SW 1271 (cell line): Measurements from ENCODE around the gene CCDC39.
"Not testable (repeated sequence)": the region's sequence is repeated elsewhere in the genome, so short reads cannot be mapped to it uniquely, and the experiment has no call there.

ENCODE experiments used
- DNase-seq, 2 experiments: peaks; one replicate each; lab custom pipeline; 2025; lab: John Stamatoyannopoulos, UW

Gene CCDC39

GRCh38 chr3:180619723-180620122 is 59.6 kb downstream of the CCDC39 start:
- DNase-seq = no peak

- not testable (repeated sequence) for DNase-seq
Measured at GRCh38 chr3:180618563-180618962, 60.7 kb downstream of the CCDC39 start.

GRCh38 chr3:180617049-180617448 is 62.2 kb downstream of the CCDC39 start:
- peak in 1 of 2 experiments; percentile 36 for DNase-seq

GRCh38 chr3:180615954-180616353 is 63.3 kb downstream of the CCDC39 start:
- no peak for DNase-seq

GRCh38 chr3:180612364-180612763 is 66.9 kb downstream of the CCDC39 start:
- DNase-seq = no peak

- DNase-seq = no peak
Measured at GRCh38 chr3:180611006-180611405, 68.3 kb downstream of the CCDC39 start.

GRCh38 chr3:180601688-180602666 is 77.3 kb downstream of the CCDC39 start, which contains the start of gene TTC14:
Gene TTC14 (plus strand): TSS chr3:180602163. CDS start chr3:180602262, 99 bp downstream.
- DNase-seq = peak; percentile 89 to 97

GRCh38 chr3:180600473-180600872 is 78.8 kb downstream of the CCDC39 start:
- DNase-seq = no peak

GRCh38 chr3:180595559-180595935 is 83.7 kb downstream of the CCDC39 start:
- DNase-seq = no peak

GRCh38 chr3:180594631-180595558 is 84.4 kb downstream of the CCDC39 start:
- DNase-seq = peak in 1 of 2 experiments; percentile 49

GRCh38 chr3:180593631-180594030 is 85.7 kb downstream of the CCDC39 start:
- DNase-seq = not testable (repeated sequence)

GRCh38 chr3:180590396-180590795 is 88.9 kb downstream of the CCDC39 start:
- no peak for DNase-seq

- no peak for DNase-seq
Measured at GRCh38 chr3:180580934-180581333, 98.4 kb downstream of the CCDC39 start.

- no peak for DNase-seq
Measured at GRCh38 chr3:180575571-180575970, 103.7 kb downstream of the CCDC39 start.

GRCh38 chr3:180571831-180572598 is 107.3 kb downstream of the CCDC39 start:
- DNase-seq = no peak

- no peak for DNase-seq
Measured at GRCh38 chr3:180570238-180570637, 109.1 kb downstream of the CCDC39 start.

GRCh38 chr3:180564676-180565075 is 114.6 kb downstream of the CCDC39 start:
- DNase-seq = no peak
